H1 (cell line): ENCODE data around the gene BPIFB2. TPM values are rescaled to one million over a fixed set of nuclear protein-coding genes. Genes with fewer than 3 reads are reported as not detected.

Experiments used
- MAFK ChIP-seq: IDR thresholded peaks from 2 replicates; pipeline ENCODE4 v1.6.1; 2012; ENCODE audit warnings: low read depth, mild to moderate bottlenecking, improper control_type of control experiment, low read length
- SAP30 ChIP-seq: fragments of 300-600 bp; sonication (generic); IDR thresholded peaks from 2 replicates; pipeline ENCODE4 v1.7.1; 2012; ENCODE audit warnings: low read length, moderate library complexity, mild to moderate bottlenecking, inconsistent platforms; ENCODE audit not compliant: insufficient read depth, insufficient replicate concordance
- polyA plus RNA-seq, 7 experiments: library from polyadenylated mRNA; depleted of rRNA in 3 of 7; stranded (reverse) in 5 of 7; unstranded in 2 of 7; fragments of >200 nt in 5 of 7; fragments of 200-250 nt in 2 of 7; gene quantifications; 1 replicate in 5 of 7; 2 replicates in 1 of 7; 4 replicates in 1 of 7; pipeline versions ENCODE4 v1.2.1 to v1.2.3, GENCODE V29; 2011 to 2013; ENCODE audit warnings: missing spikeins in 2 of 7, mixed read lengths in 2 of 7
- total RNA-seq: library from RNA; stranded (reverse); fragmentation: NEBNext Ultra II Directional; extraction: Animal tissue kit (Norgen Biotek cat#: 25700); gene quantifications from 2 replicates; pipeline ENCODE4 v1.2.1, GENCODE V29; 2021
- TF ChIP-seq, protein P1 (sequence below): fragments of 300-600 bp; sonication (generic); IDR thresholded peaks from 2 replicates; pipeline ENCODE4 v1.7.1; 2012; ENCODE audit warnings: low read length, moderate library complexity, mild to moderate bottlenecking, inconsistent platforms; ENCODE audit not compliant: insufficient replicate concordance

The BPIFB2 gene
- total and polyA plus RNA-seq, 2 of the 8 experiments (the other 6 are each of a cell fraction or from before 2014, with no cell fraction given) = not detected

- TF ChIP-seq, protein P1, sequence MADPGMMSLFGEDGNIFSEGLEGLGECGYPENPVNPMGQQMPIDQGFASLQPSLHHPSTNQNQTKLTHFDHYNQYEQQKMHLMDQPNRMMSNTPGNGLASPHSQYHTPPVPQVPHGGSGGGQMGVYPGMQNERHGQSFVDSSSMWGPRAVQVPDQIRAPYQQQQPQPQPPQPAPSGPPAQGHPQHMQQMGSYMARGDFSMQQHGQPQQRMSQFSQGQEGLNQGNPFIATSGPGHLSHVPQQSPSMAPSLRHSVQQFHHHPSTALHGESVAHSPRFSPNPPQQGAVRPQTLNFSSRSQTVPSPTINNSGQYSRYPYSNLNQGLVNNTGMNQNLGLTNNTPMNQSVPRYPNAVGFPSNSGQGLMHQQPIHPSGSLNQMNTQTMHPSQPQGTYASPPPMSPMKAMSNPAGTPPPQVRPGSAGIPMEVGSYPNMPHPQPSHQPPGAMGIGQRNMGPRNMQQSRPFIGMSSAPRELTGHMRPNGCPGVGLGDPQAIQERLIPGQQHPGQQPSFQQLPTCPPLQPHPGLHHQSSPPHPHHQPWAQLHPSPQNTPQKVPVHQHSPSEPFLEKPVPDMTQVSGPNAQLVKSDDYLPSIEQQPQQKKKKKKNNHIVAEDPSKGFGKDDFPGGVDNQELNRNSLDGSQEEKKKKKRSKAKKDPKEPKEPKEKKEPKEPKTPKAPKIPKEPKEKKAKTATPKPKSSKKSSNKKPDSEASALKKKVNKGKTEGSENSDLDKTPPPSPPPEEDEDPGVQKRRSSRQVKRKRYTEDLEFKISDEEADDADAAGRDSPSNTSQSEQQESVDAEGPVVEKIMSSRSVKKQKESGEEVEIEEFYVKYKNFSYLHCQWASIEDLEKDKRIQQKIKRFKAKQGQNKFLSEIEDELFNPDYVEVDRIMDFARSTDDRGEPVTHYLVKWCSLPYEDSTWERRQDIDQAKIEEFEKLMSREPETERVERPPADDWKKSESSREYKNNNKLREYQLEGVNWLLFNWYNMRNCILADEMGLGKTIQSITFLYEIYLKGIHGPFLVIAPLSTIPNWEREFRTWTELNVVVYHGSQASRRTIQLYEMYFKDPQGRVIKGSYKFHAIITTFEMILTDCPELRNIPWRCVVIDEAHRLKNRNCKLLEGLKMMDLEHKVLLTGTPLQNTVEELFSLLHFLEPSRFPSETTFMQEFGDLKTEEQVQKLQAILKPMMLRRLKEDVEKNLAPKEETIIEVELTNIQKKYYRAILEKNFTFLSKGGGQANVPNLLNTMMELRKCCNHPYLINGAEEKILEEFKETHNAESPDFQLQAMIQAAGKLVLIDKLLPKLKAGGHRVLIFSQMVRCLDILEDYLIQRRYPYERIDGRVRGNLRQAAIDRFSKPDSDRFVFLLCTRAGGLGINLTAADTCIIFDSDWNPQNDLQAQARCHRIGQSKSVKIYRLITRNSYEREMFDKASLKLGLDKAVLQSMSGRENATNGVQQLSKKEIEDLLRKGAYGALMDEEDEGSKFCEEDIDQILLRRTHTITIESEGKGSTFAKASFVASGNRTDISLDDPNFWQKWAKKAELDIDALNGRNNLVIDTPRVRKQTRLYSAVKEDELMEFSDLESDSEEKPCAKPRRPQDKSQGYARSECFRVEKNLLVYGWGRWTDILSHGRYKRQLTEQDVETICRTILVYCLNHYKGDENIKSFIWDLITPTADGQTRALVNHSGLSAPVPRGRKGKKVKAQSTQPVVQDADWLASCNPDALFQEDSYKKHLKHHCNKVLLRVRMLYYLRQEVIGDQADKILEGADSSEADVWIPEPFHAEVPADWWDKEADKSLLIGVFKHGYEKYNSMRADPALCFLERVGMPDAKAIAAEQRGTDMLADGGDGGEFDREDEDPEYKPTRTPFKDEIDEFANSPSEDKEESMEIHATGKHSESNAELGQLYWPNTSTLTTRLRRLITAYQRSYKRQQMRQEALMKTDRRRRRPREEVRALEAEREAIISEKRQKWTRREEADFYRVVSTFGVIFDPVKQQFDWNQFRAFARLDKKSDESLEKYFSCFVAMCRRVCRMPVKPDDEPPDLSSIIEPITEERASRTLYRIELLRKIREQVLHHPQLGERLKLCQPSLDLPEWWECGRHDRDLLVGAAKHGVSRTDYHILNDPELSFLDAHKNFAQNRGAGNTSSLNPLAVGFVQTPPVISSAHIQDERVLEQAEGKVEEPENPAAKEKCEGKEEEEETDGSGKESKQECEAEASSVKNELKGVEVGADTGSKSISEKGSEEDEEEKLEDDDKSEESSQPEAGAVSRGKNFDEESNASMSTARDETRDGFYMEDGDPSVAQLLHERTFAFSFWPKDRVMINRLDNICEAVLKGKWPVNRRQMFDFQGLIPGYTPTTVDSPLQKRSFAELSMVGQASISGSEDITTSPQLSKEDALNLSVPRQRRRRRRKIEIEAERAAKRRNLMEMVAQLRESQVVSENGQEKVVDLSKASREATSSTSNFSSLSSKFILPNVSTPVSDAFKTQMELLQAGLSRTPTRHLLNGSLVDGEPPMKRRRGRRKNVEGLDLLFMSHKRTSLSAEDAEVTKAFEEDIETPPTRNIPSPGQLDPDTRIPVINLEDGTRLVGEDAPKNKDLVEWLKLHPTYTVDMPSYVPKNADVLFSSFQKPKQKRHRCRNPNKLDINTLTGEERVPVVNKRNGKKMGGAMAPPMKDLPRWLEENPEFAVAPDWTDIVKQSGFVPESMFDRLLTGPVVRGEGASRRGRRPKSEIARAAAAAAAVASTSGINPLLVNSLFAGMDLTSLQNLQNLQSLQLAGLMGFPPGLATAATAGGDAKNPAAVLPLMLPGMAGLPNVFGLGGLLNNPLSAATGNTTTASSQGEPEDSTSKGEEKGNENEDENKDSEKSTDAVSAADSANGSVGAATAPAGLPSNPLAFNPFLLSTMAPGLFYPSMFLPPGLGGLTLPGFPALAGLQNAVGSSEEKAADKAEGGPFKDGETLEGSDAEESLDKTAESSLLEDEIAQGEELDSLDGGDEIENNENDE = no peak
- TF ChIP-seq SAP30 (no peak), MAFK (no peak)
These were observed 628 bp upstream of the BPIFB2 start (continued) for GRCh38 chr20:33006776-33007375.
